CD4-positive, alpha-beta T cell treated with Interleukin-17A for 1 hour (primary cell): ENCODE data around the gene KNL1.
"Not testable (repeated sequence)": the region's sequence is repeated elsewhere in the genome, so short reads cannot be mapped to it uniquely, and the experiment has no call there.

Source experiments
- DNase-seq: peaks from one replicate; pipeline ENCODE4 v3.0.0-alpha.2; 2020

The KNL1 gene

GRCh38 chr15:40680959-40681358, 86.9 kb downstream of the KNL1 start:
- DNase-seq: not testable (repeated sequence)

DNA sequence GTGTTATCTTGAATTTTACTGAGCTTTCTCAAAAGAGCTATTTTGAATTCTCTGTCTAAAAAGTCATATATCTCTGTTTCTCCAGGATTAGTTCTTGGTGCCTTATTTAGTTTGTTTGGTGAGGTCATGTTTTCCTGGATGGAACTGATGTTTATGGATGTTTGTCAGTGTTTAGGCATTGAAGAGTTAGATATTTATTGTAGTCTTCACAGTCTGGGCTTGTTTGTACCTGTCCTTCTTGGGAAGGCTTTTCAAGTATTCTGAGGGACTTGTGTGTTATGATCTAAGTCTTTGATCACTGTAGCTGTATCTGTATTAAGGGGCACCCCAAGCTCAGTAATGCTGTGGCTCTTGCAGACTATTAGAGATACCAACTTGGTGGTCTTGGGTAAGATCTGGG, 90.3 kb downstream of the KNL1 start:
- DNase-seq: no peak

- no peak for DNase-seq
Observed at GRCh38 chr15:40685376-40685775, 91.3 kb downstream of the KNL1 start.

DNA sequence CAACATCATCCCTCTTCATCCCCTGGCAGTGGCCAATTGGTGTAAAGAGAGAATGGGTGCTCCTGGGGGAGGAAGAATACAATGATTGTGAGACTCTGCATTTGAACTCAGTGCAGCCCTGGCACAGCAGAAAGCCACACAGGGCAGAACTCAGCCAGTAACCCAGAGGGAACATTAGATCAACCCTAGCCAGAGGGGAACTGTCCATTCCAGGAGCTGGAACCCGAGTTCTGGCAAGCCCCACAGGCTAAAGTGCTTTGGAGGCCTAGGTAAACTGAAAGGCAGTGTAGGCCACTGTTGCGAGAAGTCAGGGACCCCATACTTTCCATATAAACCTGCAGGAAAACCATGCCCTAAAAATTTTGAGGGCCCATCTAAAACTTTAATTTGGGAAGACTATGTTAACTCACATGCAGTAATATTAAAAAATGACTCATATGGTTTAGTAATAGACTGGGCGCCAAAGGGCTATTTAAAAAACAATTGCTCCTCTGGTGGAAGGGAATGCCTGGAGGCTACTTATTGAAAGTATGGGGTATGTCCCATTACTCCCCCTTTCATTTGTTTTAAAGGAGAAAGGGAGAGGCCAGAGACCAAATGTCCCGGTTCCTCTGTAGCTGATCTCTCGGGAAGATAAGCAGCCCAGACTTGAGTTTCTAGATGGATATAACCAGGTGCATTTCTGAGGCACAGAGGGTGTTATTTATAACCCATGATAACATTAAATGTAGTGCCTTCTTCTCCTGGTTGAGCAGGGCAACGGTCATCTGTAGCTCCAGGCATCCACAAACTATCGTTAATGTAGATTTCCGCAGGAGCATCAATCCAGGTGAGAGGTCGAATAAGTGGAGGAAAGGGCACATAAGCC, 95.1 kb downstream of the KNL1 start:
- no peak for DNase-seq

DNA sequence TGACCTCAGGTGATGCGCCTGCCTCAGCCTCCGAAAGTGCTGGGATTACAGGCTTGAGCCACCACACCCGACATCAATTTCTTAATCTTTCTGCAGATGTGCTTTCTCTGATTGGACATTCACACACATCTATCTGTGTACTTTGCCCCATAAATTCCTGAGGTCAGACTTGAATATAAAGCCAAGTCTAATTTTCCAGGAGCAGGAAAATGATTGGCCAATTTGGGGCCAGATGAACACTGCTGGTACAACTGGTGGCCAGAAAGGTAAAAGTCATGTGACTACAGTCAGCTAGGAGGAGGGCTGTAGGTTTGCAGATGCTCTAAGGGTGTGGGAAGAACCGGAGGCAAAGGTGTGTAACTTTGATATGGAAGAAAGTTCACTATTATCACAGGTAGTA, 97.7 kb downstream of the KNL1 start:
- DNase-seq: no peak

GRCh38 chr15:40693904-40694687, 100.0 kb downstream of the KNL1 start:
- DNase-seq: no peak

DNA sequence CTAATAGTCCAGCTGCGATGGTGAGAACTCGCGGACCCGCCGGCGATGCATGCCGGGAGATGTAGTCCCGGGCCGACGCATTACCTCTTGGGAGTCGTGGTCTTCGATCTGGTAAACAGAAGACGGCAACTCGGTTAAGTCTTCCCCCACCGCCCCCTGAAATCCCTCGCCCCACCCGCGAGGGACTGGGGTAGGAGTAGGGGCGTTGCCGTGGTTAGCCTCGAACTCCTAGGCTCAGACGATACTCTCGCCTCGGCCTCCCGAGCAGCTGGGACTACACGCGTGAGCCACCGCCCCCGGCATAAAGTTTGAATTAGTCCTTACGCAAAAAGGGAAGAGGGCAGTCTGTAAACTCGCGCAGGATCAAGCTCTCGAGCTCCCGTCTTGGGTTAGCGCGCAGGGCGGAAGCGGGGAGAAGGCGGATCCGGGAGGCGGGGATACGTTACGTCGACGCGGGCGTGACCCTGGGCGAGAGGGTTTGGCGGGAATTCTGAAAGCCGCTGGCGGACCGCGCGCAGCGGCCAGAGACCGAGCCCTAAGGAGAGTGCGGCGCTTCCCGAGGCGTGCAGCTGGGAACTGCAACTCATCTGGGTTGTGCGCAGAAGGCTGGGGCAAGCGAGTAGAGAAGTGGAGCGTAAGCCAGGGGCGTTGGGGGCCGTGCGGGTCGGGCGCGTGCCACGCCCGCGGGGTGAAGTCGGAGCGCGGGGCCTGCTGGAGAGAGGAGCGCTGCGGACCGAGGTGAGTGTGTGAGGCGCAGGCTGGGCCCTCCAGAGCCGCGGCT, 100.8 kb downstream of the KNL1 start, which contains the start of gene RAD51:
RAD51 (plus strand) TSS at position 487 of the 781 bp plus-strand sequence. CDS start 3,585 bp downstream, outside the sequence.
- peak; percentile 93 for DNase-seq

GRCh38 chr15:40695469-40695890, 101.4 kb downstream of the KNL1 start:
- DNase-seq: peak; percentile 26

DNA sequence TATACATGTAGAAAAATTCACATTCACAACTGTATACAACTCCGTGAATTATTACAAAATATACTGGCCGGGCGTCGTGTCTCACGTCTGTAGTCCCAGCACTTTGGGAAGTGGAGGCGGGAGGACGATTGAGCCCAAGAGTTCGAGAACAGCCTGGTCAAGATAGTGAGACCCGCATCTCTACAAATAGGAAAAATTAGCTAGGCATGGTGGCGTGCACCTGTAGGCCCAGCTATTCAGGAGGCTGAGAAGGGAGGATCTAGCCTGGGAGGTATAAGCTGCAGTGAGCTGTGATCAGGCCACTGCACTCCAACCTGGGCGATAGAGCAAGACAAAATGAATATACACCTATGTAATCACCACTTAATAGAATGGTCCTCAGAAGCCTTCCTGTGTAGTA, 102.2 kb downstream of the KNL1 start:
- no peak for DNase-seq

DNA sequence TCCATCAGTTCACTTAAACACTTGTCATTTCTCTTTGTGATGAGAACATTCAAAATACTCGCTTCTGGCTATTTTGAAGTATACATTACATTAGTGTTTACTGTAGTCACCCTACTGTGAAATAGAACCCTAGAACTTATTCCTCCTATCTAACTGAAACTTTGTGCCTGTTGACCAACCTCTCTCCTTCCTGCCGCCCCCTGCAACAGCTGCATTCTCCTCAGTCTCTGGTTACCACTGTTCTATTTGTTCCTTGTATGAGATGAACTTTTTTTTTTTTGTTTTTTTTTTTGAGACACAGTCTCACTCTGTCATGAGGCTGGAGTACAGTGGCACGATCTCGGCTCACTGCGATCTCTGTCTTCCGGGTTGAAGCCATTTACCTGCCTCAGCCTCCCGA, 103.9 kb downstream of the KNL1 start:
- DNase-seq: no peak

- peak; percentile 62 for DNase-seq
Observed at GRCh38 chr15:40702077-40702476, 108.0 kb downstream of the KNL1 start.

GRCh38 chr15:40706121-40706520, 112.1 kb downstream of the KNL1 start:
- no peak for DNase-seq
